DMS114 treated with DMSO at 0.1 percent for 48 hours (cell line): Measurements from ENCODE around the gene EHF.
"Not testable (repeated sequence)": the region's sequence is repeated elsewhere in the genome, so short reads cannot be mapped to it uniquely, and the experiment has no call there.

Experiments used
- DNase-seq: peaks from one replicate; lab custom pipeline; 2025; ENCODE audit not compliant: unreplicated experiment; lab: John Stamatoyannopoulos, UW

EHF gene

DNA sequence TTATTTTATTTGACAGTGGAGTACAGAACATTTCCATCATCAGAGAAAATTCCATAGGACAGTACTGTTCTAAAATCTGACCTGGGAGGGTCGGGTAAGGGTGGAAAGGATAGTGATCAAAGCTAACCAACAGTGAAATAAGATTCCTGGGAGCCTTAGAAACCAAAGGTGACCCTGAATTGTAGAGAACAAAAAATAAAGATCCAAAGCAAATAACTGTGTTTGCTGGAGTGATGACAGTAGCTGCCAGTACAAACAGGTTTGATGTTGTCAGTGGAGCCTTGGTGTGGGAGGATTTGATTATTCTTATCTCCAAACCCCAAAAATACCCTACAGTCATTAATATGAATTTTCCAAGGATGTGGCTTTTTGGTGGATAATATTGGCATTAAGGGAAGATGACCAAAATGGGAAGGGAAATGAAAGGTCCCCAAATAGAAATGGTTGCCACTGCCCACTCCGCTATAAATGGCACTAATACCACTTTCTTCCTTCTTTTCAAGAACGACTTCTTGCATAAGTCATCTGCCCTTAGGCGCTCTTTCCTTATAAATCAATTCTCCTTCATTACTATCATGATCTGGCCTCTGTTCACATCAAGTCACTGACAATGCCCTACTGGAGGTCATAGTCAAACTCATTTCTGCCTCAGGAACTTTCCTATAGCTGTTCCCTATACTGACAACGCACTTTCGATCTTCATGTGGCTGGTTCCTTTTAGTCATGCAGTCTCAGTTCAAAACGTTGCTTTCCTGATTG lies 44.4 kb downstream of the EHF start:
- no peak for DNase-seq

GRCh38 chr11:34667810-34668582 lies 47.1 kb downstream of the EHF start:
- no peak for DNase-seq

DNA sequence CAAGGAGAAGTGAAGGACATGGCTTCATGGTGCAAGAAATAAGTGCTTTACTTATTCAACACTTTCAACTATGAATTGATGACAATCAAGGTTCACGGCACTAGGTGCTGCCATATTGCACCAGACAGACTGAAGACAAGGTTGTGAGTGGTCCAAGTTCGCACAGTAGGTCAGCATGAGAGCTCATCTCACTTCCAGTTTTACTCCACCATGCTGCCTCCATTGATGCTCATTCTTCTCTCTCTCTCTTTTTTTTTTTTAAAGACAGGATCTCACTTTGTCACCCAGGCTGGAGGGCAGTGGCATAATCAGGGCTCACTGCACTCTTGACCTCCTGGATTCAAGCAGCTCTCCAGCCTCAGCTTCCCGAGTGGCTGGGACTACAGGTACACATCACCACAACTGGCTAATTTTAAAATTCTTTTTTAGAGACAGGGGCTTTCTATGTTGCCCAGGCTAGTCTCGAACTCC lies 47.7 kb downstream of the EHF start:
- no peak for DNase-seq

- no peak for DNase-seq
Measured at GRCh38 chr11:34669458-34669857, 48.6 kb downstream of the EHF start.

DNA sequence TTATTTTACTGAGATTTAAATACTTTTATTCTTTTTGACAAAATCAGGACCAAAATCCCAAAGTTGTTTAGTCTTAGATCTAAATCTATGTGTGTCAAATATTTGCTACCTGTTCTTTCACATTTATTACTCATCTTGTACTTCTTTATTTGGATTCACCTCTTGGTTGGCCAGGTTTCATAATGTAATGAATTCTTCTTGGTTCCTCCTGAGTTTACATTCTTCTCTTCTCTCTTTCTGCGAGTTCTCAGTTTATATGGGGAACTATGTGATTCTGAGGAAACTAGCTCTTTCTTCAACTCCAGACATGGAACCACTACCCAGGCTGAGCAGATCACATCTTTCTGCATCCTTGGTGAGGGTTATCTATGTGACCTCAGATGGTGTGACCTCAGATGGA lies 50.2 kb downstream of the EHF start:
- no peak for DNase-seq

DNA sequence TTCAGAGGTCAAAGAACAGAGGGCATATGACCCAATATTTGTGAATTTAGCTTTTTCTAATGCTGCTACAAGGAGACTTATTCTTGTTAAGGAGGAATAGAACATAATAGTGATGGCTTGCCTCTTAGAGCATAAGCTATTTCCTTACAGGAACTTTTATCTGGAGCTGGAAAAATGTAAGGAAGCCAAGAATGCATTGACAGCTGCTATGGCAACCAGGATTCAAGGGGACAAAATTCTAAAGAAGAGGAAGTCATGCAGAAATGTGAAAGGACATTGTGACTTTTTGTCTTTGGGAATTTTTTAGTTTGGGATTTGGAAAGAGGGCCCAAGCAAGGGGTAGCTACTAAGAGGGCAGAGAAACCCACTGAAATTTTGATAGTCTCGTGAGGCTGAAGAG lies 51.1 kb downstream of the EHF start:
- DNase-seq, result no peak

DNA sequence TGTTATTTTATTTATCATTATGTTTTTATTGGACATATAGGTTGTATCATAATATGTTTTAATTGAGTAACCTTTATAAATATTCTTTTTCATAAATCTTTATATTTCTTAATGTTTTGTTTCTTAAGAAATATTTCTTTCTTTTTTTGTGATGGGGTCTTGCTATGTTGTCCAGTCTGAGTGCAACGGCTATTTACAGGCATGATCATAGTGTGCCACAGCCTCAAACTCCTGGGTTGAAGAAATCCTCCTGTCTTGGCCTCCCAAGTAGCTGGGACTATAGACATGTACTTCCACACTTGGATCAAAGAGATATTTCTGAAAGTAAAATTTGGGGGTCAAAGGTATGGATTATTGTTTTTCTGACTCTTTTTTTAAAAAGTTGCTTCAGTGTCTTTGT lies 53.1 kb downstream of the EHF start:
- DNase-seq, result no peak

- no peak for DNase-seq
Measured at GRCh38 chr11:34676227-34676626, 55.3 kb downstream of the EHF start.

GRCh38 chr11:34679681-34680080 lies 58.8 kb downstream of the EHF start:
- DNase-seq, result no peak

GRCh38 chr11:34680206-34680605 lies 59.3 kb downstream of the EHF start:
- DNase-seq, result no peak

DNA sequence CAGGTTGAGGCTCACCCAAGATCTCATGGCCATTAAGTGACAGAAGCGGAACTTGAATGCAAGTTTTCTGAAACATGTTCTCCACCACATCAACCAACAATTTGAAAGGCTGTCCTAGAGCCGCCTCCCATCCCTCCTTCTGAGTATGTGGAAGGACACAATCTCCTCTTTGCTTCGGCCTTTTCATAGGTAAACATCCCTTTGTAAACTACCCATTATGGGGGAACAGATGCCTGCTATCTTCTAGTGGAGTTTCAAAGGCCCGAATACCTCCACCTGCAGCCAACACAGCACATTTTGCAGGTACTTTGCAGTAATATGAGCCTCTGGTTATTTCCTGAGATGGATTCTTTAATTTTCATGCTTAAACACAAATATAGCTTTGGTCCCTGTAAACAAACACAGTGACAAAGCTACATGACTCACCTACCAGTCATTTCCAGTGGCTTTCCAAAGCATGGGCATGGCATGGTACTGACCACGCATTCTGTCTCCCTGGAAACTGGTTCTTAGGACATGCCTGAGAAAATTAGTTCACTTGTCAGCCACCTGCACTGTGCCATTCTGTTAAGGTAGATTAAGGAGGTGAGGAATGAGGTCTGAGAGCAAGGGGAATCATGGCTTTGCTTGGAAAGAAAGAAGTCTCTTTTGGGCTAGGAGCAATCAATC lies 60.2 kb downstream of the EHF start:
- no peak for DNase-seq

- DNase-seq, result no peak
Measured at GRCh38 chr11:34682825-34683224, 61.9 kb downstream of the EHF start.

DNA sequence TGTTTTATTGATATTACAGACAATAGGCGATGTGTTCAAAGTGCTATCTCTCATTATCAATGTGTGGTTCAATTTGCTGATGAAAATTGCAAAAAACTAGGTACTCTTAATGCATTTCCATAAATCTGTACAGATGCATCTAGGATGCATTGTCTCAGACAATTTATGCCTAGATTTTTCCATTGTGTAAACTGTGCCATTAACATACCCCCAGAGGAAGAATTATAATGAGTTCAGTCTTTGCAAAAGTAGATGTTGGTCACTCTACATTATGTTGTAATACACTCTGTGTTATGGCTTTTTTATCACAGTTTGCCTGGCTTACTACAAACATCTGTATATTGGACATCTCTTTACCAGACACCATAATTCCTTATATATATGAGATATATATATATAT lies 62.5 kb downstream of the EHF start:
- no peak for DNase-seq

DNA sequence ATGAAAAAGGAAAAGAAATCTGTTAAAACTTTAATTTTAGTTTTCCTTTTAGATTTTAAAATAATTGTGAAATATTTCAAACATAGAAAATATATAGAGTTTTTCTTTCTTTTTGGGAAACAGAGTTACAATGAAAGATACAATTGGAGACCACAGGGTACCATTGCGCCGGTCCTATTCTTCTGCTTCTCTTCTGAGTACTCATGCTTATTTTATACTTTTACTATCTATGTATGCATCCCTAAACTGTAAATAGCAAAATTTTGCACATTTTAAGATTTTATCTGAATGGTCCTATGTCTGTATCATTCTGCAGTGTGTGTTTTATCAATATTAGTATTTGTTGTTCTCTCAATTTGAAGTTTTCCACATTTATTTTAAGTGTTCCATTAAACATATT lies 65.0 kb downstream of the EHF start:
- DNase-seq, result no peak

- DNase-seq, result not testable (repeated sequence)
Measured at GRCh38 chr11:34692299-34692698, 71.4 kb downstream of the EHF start.

DNA sequence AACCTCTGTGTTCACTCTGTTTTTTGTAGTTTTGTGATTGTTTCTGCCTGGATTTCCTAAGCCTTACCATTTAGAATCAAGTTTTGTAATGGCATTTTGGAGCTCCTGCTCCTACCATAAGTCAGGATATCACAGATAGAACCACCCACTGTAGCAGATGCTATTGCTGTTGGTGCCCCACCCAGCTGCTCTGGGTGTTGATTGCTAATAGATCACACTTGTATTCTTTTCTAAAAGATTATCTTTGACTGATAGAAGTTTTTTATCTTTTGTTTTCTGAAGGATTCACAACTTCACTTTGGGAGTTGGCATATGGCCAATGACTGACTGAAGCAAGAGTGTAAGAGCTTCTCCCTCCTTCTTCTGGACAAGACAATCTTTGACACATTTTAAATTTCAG lies 76.0 kb downstream of the EHF start:
- DNase-seq, result no peak

GRCh38 chr11:34706709-34707461 lies 86.0 kb downstream of the EHF start:
- DNase-seq, result no peak

DNA sequence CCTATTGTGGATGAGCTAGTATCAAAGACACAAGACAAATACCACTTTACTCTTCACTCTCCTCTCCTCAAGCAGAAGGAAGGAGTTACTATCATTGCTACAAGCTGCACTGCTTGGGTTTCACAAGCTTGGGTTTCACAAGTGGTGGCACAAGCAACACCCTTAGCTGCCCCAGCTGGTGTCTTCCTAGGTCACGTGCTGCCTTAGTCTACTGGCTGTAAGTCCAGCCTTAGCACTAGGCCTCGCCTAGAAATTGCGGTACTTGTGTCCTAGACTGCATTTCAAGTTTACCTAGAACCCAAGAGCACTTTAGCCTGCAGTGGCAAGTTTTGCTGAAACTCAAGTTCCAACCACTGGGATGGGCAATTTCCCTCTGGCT lies 86.6 kb downstream of the EHF start:
- DNase-seq, result no peak
